Thoracic aorta (tissue), 2 donors: ENCODE measurements around the gene ISG15. TPM values are rescaled to one million over a fixed set of nuclear protein-coding genes. Genes with fewer than 3 reads are reported as not detected.
"Not testable (repeated sequence)": the region's sequence is repeated elsewhere in the genome, so short reads cannot be mapped to it uniquely, and the experiment has no call there.

ENCODE experiments used
- ATAC-seq: fragments of 150-250 bp; one replicate; pipeline ENCODE4 v1.8.0; 2017; ENCODE audit warnings: low read depth; ENCODE audit not compliant: insufficient number of reproducible peaks, low FRiP score
- DNase-seq: peaks from one replicate; pipeline ENCODE4 v3.0.0-alpha.2; 2020; ENCODE audit warnings: low spot score
- H3K27ac ChIP-seq, 2 donors: fragments of 200-600 bp; sonication (generic); 1 replicate in 1 of 2; 2 replicates in 1 of 2; pipeline ENCODE4 v1.5.1; 2016; ENCODE audit warnings: mild to moderate bottlenecking in 2 of 2, moderate library complexity in 2 of 2
- H3K27me3 ChIP-seq: fragments of 200-600 bp; sonication (generic); replicated peaks from 2 replicates; pipeline ENCODE4 v1.6.0; 2016; ENCODE audit warnings: mild to moderate bottlenecking; ENCODE audit not compliant: insufficient read depth
- H3K36me3 ChIP-seq: fragments of 200-600 bp; sonication (generic); one replicate; pipeline ENCODE4 v1.5.1; 2016
- H3K4me1 ChIP-seq, 2 donors: fragments of 200-600 bp; sonication (generic); 1 replicate in 1 of 2; 2 replicates in 1 of 2; pipeline versions ENCODE4 v1.5.1 to v1.6.0; 2016; ENCODE audit warnings: low read depth in 2 of 2, mild to moderate bottlenecking in 1 of 2; ENCODE audit not compliant: control insufficient read depth in 1 of 2
- H3K4me3 ChIP-seq: fragments of 200-600 bp; sonication (generic); 2 replicates; pipeline ENCODE4 v1.5.1; 2016; ENCODE audit warnings: mild to moderate bottlenecking
- H3K9me3 ChIP-seq: fragments of 200-600 bp; sonication (generic); 2 replicates; pipeline ENCODE4 v1.5.1; 2016
- total RNA-seq, 2 donors: library from RNA; depleted of rRNA; stranded (reverse); fragments of >200 nt; gene quantifications; one replicate each; pipeline versions ENCODE4 v1.1.0 to v1.2.3, GENCODE V29; 2016
- TF ChIP-seq, protein P1 (sequence below): fragments of 200-600 bp; sonication (generic); IDR thresholded peaks from one replicate; pipeline ENCODE4 v1.5.1; 2019; ENCODE audit warnings: antibody characterized with exemption

The ISG15 gene
- total RNA-seq, 2 donors from 2014 or later: 31.5 to 104 TPM

- Histone ChIP-seq H3K27ac (no peak overlapping the region), H3K36me3 (no peaks in the 10 kb centered on the region), H3K4me3 (no peak overlapping the region), H3K27me3 (peaks cover 5% of the 10 kb centered on the region), H3K4me1 (peaks cover 0 to 7% of the 10 kb centered on the region in 2 donors), H3K9me3 (no peaks in the 10 kb centered on the region)
- DNase-seq (no peak), ATAC-seq (no peak)
- TF ChIP-seq, protein P1, sequence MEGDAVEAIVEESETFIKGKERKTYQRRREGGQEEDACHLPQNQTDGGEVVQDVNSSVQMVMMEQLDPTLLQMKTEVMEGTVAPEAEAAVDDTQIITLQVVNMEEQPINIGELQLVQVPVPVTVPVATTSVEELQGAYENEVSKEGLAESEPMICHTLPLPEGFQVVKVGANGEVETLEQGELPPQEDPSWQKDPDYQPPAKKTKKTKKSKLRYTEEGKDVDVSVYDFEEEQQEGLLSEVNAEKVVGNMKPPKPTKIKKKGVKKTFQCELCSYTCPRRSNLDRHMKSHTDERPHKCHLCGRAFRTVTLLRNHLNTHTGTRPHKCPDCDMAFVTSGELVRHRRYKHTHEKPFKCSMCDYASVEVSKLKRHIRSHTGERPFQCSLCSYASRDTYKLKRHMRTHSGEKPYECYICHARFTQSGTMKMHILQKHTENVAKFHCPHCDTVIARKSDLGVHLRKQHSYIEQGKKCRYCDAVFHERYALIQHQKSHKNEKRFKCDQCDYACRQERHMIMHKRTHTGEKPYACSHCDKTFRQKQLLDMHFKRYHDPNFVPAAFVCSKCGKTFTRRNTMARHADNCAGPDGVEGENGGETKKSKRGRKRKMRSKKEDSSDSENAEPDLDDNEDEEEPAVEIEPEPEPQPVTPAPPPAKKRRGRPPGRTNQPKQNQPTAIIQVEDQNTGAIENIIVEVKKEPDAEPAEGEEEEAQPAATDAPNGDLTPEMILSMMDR: no peak
Measured at GRCh38 chr1:973459-974292, 39.6 kb upstream of the ISG15 start.

- TF ChIP-seq, protein P1: no peak
- ATAC-seq (no peak), DNase-seq (no peak)
- Histone ChIP-seq H3K4me3 (no peak overlapping the region), H3K36me3 (no peaks in the 10 kb centered on the region), H3K4me1 (peaks cover 0 to 7% of the 10 kb centered on the region in 2 donors), H3K27me3 (peaks cover 5% of the 10 kb centered on the region), H3K9me3 (no peaks in the 10 kb centered on the region), H3K27ac (no peak overlapping the region)
Measured at GRCh38 chr1:974293-974640, 39.0 kb upstream of the ISG15 start.

- TF ChIP-seq, protein P1: no peak
- Histone ChIP-seq H3K36me3 (no peaks in the 10 kb centered on the region), H3K27ac (no peak overlapping the region), H3K4me3 (no peak overlapping the region), H3K4me1 (peaks cover 0 to 7% of the 10 kb centered on the region in 2 donors), H3K27me3 (peaks cover 5% of the 10 kb centered on the region), H3K9me3 (no peaks in the 10 kb centered on the region)
- no peak for DNase-seq
- no peak for ATAC-seq
Measured at GRCh38 chr1:974687-975328, 38.5 kb upstream of the ISG15 start.

- H3K4me3 ChIP-seq: no peak overlapping the region
- peaks cover 0 to 7% of the 10 kb centered on the region in 2 donors for H3K4me1 ChIP-seq
- no peak for ATAC-seq
- no peaks in the 10 kb centered on the region for H3K36me3 ChIP-seq
- DNase-seq: no peak
- H3K9me3 ChIP-seq: no peaks in the 10 kb centered on the region
- peaks cover 5% of the 10 kb centered on the region for H3K27me3 ChIP-seq
- H3K27ac ChIP-seq: no peak overlapping the region
- TF ChIP-seq, protein P1: no peak
Measured at GRCh38 chr1:975365-975764, 37.9 kb upstream of the ISG15 start.

DNA sequence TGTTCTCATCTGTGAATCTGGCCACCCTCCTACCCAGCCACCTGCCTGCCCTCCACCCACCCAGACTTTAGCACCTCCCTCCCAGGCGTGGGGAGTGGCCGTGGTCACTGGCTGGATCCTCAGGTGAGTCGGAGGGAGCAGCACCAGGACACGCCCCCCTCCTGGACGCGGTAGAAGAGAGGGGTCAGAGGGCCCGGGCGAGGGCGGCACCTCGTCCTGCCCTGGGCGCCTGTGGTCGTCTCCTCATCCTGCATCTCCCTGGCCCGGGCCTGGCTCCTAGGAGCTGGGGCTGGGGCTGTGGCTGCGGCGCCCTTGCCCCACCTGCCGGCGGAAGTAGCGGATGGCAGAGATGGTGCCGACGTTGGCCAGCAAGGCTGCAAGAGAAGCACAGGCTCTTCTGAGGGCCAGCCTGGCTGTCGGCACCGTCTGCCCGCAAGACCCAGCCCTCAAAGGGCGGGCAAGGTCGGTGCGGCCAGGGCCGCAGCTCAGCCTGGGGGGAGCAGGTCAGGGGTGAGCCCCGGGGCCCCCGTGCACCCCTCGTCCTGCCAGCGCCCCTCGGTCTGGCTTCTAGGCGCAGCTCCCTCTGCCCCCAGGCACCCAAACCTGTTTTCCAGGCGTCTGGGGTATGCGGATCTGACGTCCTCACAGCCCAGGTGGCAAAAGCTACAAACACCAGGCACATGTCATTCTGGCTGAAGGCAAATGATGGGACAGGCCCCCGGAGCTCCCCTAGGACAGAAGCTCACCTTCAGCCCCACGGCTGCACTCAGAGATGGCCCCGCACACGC, 37.2 kb upstream of the ISG15 start:
- H3K9me3 ChIP-seq: no peaks in the 10 kb centered on the region
- H3K4me1 ChIP-seq: peaks cover 0 to 7% of the 10 kb centered on the region in 2 donors
- H3K4me3 ChIP-seq: peak overlapping the region; percentile 64
- no peaks in the 10 kb centered on the region for H3K36me3 ChIP-seq
- no peak for ATAC-seq
- no peak for DNase-seq
- H3K27me3 ChIP-seq: peaks cover 5% of the 10 kb centered on the region
- no peak overlapping the region for H3K27ac ChIP-seq
- TF ChIP-seq, protein P1: peak; percentile 72

- H3K4me1 ChIP-seq, H3K4me3 ChIP-seq, H3K36me3 ChIP-seq, H3K9me3 ChIP-seq, ATAC-seq, DNase-seq, H3K27me3 ChIP-seq, H3K27ac ChIP-seq: not testable (repeated sequence)
Measured at GRCh38 chr1:976791-977190, 36.5 kb upstream of the ISG15 start.
